HL-60/S4 treated with retinoic acid at 250 ng/mL for 4 days and 3 days (cell line): ENCODE measurements around the gene OPRM1.

Experiments
- in situ Hi-C: fragments of 300-500 bp; cut with MboI; formaldehyde crosslinking; loops from 2 replicates; pipeline ENCODE4 v1.7.0; 2022; ENCODE audit warnings: low sequenced_read_pairs

OPRM1 gene

DNA sequence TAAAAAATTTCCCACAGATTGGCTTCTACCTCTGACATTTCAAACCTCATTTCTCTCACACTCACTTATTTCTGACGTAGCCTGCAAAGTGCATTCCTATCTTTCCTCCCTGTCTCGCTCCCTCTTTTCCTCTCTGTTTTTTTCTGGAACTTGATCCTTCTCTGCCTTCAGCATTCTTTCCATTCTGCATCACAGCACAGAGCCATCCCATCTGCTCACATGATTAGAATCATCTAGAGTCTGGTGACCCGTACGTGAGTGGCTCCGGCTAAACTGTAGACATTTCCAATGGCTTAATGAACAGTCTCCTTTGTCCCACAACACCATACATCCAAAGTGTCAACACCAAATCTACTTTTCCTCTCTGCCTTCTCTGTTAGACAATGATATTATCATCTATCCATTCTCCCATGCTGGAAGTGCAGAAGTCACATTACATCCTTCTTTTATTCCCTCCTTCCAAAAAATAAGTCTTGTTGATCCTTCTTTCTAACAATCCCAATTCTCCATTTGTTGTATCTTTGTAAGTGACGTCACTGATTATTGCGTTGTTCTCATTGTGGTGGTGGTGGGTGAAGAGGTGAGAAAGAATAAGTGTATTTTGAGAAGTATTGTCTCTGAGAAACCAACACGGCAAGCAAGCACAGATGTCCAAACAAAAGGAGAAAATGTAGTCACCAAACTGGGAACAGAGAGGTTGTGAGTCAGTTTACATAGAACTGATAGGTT lies 41.6 kb downstream of the OPRM1 start:
- in situ Hi-C loops: no loop called here

DNA sequence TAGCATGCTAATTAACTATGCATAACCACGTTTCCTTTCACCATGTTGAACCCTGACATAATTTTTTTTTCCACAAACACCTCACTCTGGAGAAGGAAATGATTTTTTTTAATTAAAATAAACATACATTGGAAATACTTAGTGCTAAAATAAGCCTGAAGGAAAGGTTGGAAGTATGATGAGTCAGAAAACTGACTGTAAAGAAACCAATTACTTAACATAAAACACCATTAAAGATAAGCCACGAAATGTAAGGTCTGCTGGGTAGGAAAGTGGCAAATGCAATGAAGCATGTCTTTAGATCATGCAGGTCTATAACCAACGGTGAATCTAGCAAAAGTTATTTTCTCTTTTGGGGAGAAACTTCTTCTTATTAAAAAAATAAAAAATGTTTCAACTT lies 47.5 kb downstream of the OPRM1 start:
- in situ Hi-C loops: no loop called here

GRCh38 chr6:154092326-154092962 lies 53.4 kb downstream of the OPRM1 start:
- in situ Hi-C loops: no loop called here

DNA sequence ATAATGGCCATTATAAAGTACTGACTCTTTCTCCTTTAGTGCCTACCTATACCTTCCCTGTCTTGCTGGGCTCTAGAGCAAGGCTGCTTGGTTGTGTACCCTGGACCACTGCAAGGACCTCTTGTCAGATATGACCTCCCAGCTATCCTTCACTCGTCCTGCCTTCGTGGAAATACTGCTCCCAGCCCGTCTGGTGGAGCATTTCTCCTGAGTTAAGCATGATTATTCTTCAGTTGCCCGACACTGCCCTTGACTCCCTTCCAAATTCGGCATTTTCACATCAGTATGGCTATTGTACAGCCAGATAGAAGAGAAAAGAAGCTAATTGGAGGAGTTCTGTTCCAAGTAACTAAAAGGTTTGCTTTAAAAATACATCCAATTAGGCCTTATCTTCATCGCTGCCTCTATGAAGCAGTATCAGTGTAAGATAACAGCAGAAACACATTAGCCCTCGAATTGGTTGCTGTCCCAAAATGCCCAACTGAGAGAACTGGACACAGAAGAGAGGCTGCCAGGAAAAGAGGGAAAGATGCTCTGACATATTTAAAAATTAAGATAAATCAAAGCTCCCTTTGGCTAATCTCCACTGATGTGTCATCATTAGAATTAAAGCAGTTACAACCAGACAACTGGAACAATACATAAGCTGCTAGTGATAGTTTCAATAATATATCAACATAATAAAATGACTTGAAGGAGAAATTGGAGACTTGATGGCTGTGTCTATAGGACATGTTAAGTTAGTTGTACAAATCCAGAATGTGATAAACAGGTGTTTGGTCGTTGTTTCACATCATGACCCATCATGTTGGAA lies 54.4 kb downstream of the OPRM1 start:
- in situ Hi-C loops: no loop called here

DNA sequence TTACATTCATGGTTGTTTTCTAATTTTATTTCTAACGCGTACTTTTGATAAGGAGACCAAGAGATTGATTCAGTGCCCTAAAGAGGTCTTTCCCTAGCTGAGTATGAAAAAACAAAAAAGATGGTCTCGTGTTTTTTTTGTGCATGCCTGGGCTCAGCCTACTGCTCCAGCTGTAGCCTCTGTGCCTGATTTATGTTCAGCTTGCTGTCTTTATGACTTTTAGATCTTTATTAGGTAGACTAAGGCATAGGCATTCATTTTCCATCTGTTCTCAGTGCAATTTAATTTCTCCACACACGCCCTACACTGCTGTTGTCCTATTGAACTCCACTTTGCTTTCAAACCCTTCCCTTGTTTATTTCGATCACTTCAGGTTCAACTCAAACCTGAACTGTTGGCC lies 56.5 kb downstream of the OPRM1 start:
- in situ Hi-C loops: no loop called here

- in situ Hi-C loops: no loop called here
Observed at GRCh38 chr6:154096316-154096715, 57.3 kb downstream of the OPRM1 start.

DNA sequence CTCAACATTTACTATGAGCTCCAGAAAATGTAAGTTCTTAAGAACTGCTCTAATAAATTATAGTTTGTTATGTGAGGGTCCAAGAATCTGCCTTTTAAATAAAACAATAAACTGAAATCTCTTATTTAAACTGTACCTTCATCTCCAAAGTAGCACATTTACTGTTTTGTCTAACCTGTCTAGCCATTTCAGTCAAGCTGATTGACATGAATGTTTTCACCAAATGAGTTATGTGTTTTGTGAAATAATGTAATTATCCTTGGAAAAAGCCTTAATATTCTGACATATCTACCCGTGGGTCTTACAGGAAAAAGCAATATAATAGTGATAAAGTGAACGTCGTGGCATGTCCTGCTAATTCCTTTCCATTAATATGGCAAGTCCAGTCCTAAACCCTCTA lies 57.8 kb downstream of the OPRM1 start:
- in situ Hi-C loops: no loop called here

- in situ Hi-C loops: no loop called here
Observed at GRCh38 chr6:154099211-154099610, 60.2 kb downstream of the OPRM1 start.

- in situ Hi-C loops: no loop called here
Observed at GRCh38 chr6:154106251-154106650, 67.2 kb downstream of the OPRM1 start.

DNA sequence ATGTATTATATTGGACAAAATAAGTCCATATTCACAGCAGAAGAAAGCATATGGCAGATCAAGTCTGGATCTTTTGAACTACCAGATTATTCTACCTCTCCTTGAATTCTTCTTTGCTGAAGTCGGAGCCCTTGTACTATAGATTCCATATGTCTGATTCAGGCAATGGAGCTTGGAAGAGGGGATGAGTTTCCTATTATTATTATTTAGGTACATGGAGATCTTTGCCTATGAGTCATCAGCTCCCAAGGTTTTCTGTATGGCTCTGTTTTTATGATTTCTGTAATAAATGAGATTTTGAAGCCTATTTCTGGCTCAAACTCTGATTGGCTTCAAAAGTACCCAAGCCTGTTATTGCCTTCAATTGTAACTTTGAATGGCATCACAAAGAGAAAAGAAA lies 72.0 kb downstream of the OPRM1 start:
- in situ Hi-C loops: no loop called here

GRCh38 chr6:154112181-154112809 lies 73.3 kb downstream of the OPRM1 start:
- in situ Hi-C loops: no loop called here

- in situ Hi-C loops: no loop called here
Observed at GRCh38 chr6:154113392-154113791, 74.4 kb downstream of the OPRM1 start.

GRCh38 chr6:154117485-154117884 lies 78.4 kb downstream of the OPRM1 start:
- in situ Hi-C loops: no loop called here

- in situ Hi-C loops: no loop called here
Observed at GRCh38 chr6:154122195-154122925, 83.3 kb downstream of the OPRM1 start.

DNA sequence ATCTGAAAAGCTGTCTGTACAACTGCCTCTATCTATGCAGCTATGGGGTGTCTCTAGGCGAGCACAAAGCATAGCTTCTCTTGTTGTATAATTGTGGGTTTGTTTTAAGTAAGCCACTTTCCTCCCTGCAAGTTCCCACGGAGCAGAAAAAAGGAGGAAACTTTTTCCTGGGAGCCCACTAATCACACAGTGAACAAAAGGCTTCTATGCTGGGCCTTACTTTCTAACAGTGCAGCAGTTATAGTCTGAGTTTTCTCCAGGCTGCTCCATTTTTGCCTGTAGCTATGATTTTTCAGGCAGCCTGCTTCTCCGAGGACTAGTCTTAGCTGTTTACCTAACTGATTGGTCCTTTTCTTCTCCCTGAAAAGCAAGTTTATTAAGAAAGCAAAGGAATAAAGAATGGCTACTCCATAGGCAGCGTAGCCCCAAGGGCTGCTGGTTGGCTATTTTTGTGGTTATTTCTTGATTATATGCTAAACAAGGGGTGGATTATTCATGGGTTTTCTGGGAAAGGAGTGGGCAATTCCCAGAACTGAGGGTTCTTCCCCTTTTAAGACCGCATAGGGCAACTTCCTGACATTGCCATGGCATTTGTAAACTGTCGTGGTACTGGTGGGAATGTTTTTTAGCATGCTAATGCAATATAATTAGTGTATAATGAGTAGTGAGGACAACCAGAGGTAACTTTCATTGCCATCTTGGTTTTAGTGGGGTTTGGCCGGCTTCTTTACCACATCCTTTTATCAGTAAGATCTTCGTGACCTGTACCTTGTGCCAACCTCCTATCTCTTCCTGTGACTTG lies 84.3 kb downstream of the OPRM1 start:
- in situ Hi-C loops: no loop called here

DNA sequence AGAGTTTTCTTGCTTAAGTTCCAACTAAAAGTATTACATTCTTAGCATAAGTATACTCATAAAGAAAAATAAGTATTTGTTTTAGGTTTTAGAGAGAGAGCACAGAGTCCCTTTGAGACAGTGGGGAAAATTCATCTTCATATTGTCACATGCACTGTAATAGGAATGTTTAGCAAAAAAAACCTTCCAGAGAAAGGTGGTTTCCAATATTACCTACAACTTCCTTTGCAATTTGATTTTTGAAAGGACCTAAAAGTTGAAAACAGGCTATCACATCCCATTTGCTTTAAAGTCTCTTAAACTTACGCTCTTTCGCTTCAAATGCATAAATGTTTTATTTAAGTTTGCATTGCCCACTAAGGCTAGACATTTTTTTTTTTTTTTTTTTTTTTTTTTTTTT lies 86.4 kb downstream of the OPRM1 start:
- in situ Hi-C loops: no loop called here

GRCh38 chr6:154127657-154128056 lies 88.6 kb downstream of the OPRM1 start:
- in situ Hi-C loops: no loop called here

GRCh38 chr6:154134471-154135147 lies 95.6 kb downstream of the OPRM1 start:
- in situ Hi-C loops: no loop called here

DNA sequence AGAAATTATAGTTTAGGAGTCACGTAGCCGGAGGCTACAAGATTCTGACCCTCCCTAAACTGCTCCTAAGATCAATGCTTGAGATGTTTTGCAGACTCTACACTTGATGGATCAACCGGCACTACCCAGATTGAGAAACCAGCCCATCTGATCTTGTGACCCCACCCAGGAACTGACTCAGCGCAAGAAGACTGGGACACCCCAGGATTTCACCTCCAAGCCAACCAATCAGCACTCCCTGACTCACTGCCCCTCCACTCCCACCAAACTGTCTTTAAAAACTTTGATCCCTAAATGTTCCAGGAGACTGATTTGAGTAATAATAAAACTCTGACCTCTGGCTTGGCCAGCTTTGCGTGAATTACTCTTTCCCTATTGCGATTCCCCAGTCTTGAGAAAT lies 99.8 kb downstream of the OPRM1 start:
- in situ Hi-C loops: no loop called here
